ENCODE data around the gene CNOT3. TPM values are rescaled to one million over a fixed set of nuclear protein-coding genes. Genes with fewer than 3 reads are reported as not detected.
"Not testable (repeated sequence)": the region's sequence is repeated elsewhere in the genome, so short reads cannot be mapped to it uniquely, and the experiment has no call there.

Gene CNOT3
- total and polyA plus RNA-seq, 2 of the 13 experiments (the other 11 are each of a cell fraction or from before 2014, with no cell fraction given): 4.3 to 5.8 TPM

DNA sequence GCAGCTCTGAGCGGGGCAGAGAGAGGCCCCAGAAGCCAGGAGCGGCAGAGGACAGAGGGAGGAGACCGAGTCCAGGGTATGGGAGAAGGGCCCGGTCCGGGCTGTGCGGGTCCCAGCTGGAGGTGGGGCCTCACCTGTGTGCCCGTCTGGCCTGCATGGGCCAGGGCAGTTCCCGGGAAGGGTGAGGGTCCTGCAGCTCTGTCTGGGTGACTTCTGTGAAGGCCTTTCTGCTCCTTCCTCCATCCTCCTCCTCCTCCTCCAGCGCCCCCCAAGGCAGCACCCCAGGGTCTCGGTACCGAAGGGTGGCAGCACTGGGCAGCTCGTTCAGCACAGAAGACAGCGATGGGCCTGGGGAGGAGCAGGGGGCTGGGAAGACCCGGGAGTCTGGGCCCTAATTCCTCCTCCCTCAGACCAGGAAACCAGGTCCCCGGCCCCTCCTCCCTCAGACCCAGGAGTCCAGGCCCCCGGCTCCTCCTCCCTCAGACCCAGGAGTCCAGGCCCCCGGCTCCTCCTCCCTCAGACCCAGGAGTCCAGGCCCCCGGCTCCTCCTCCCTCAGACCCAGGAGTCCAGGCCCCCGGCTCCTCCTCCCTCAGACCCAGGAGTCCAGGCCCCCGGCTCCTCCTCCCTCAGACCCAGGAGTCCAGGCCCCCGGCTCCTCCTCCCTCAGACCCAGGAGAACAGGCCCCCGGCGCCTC lies 34.3 kb downstream of the CNOT3 start:
- H2AFZ ChIP-seq (ENCODE audit: low read length); H3K27me3 ChIP-seq (ENCODE audit: control insufficient read depth in 1 of 2, insufficient read depth in 2 of 2, low read length in 2 of 2); FAIRE-seq; H3K4me3 ChIP-seq (replicated peaks in 1 of 3; ENCODE audit: insufficient read depth in 1 of 3, low read depth in 2 of 3, low read length in 3 of 3); H3K36me3 ChIP-seq (replicated peaks in 1 of 2; ENCODE audit: control insufficient read depth in 1 of 2, insufficient read depth in 2 of 2, low read length in 2 of 2); ATAC-seq; CTCF ChIA-PET (ENCODE audit: low intra/inter-chr PET ratio, low total read pairs); DNase-seq (ENCODE audit: low spot score); H4K20me1 ChIP-seq (ENCODE audit: insufficient read depth, low read length); H3K9ac ChIP-seq (ENCODE audit: insufficient read depth, low read depth, low read length); H3K9me3 ChIP-seq (ENCODE audit: low read length); H3K79me2 ChIP-seq (ENCODE audit: insufficient read depth, low read length); in situ Hi-C loops (cut with HindIII; ENCODE audit: extremely low pct_ligation_motif_present, low pct_unique_long_range_greater_than_20kb); H3K27ac ChIP-seq (ENCODE audit: extremely low read length, insufficient read depth, low read length); BruUV-seq (replicated peaks); H3K4me2 ChIP-seq (ENCODE audit: low read depth, low read length); intact Hi-C loops (cut with micrococcal nuclease; ENCODE audit: unreplicated experiment): not testable (repeated sequence)
- 75% methylated on average over 6 of the region's 23 CpGs for WGBS (ENCODE audit: low lambda C conversion rate)
- H3K4me1 ChIP-seq (ENCODE audit: insufficient read depth, low read length): peaks cover 12% of the 10 kb centered on the region; the same call in 1 of the 2 replicates
- peak; percentile 67 for TF ChIP-seq ZSCAN22 (CRISPR knock-in tag; IDR thresholded peaks at IDR 0.05)
- POLR2A ChIA-PET: interaction anchor here (1.0 to 1.8 kb wide), 3 partner anchors 18 to 19 kb away, joined by 3 to 11 read pairs (median 3); partner anchors contain the start of genes MBOAT7 and TSEN34

DNA sequence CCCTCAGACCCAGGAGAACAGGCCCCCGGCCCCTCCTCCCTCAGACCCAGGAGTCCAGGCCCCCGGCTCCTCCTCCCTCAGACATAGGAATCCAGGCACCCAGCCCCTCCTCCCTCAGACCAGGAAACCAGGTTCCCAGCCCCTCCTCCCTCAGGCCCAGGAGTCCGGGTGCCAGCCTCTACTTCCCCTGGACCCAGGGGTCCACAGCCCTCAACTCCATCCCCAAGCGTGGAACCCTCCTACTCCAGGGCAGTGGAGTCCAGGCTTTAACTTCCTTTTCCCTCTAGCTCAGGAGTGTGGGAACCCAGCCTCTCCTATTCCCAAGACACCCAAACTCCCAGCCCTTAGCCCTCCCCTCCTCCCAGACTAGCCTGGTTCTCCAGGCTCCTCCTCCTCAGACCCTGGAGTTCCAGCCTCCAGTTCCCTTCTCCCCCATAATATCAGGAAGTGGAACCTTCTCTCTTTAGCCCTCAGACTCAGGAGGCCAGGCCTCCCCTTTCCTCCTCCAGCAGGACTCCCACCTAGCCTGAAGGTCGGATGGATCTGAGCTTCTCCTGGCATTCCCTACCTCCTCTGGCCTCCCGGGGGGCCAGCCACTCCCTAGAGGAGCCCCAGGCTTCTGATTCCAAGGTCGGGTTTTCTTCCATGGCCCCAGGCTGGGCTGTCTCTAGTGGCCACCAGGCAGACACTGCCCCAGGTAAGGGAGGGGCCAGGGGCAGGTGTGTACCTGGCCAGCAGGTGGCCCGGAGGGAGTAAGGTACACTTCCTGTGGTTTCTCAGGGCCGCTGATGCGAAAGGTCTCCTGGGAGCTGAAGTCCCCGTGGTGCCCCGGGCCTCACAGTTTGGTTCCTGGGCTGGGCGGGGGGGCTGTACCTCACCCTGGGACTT lies 35.2 kb downstream of the CNOT3 start, which contains the start of gene TMC4:
Gene TMC4, minus strand, starts transcription at position 690 of the 888 bp plus-strand sequence. Its CDS starts 43 bp downstream, at position 647.
- Histone ChIP-seq H2AFZ (ENCODE audit: low read length) (no peak within 1 kb of the TSS), H3K4me3 (replicated peaks in 1 of 3; ENCODE audit: insufficient read depth in 1 of 3, low read depth in 2 of 3, low read length in 3 of 3) (no peak within 1 kb of the TSS; a peak in 1 of 6 replicates), H4K20me1 (ENCODE audit: insufficient read depth, low read length) (no peaks in the 10 kb centered on the region), H3K79me2 (ENCODE audit: insufficient read depth, low read length) (no peaks in the 10 kb centered on the region), H3K27me3 (ENCODE audit: control insufficient read depth in 1 of 2, insufficient read depth in 2 of 2, low read length in 2 of 2) (no peaks in the 10 kb centered on the region), H3K4me1 (ENCODE audit: insufficient read depth, low read length) (peaks cover 12% of the 10 kb centered on the region; the same call in 1 of the 2 replicates), H3K36me3 (replicated peaks in 1 of 2; ENCODE audit: control insufficient read depth in 1 of 2, insufficient read depth in 2 of 2, low read length in 2 of 2) (no peaks in the 10 kb centered on the region; a peak in 1 of 5 replicates), H3K27ac (ENCODE audit: extremely low read length, insufficient read depth, low read length) (no peak within 1 kb of the TSS), H3K9me3 (ENCODE audit: low read length) (no peaks in the 10 kb centered on the region), H3K4me2 (ENCODE audit: low read depth, low read length) (no peak within 1 kb of the TSS), H3K9ac (ENCODE audit: insufficient read depth, low read depth, low read length) (no peak within 1 kb of the TSS)
- in situ Hi-C loops (cut with HindIII; ENCODE audit: extremely low pct_ligation_motif_present, low pct_unique_long_range_greater_than_20kb) (no loop called here), intact Hi-C loops (cut with micrococcal nuclease; ENCODE audit: unreplicated experiment) (no loop called here)
- FAIRE-seq: no peak
- no peak for DNase-seq (ENCODE audit: low spot score)
- ChIA-PET CTCF (ENCODE audit: low intra/inter-chr PET ratio, low total read pairs) (no interaction called here), POLR2A (interaction anchor here (1.7 to 1.8 kb wide), 2 partner anchors 15 to 17 kb away, joined by 3 to 11 read pairs; partner anchors contain the start of gene MBOAT7)
- no TSS peak for BruUV-seq (replicated peaks)
- 7% methylated on average over 7 of the region's 13 CpGs for WGBS (ENCODE audit: low lambda C conversion rate)
- peak; percentile 53 for ATAC-seq
- TF ChIP-seq SP5 (CRISPR knock-in tag; IDR thresholded peaks at IDR 0.05; ENCODE audit: borderline replicate concordance, low read depth) (no peak), MLLT10 (CRISPR knock-in tag; IDR thresholded peaks at IDR 0.05) (no peak), ZSCAN22 (CRISPR knock-in tag; IDR thresholded peaks at IDR 0.05) (peak; percentile 80), ZNF143 (CRISPR knock-in tag; IDR thresholded peaks at IDR 0.05) (peak; percentile 76), AGO2 (optimal IDR thresholded peaks at IDR 0.05; ENCODE audit: low read depth, low read length) (peak; percentile 77), ARHGAP35 (CRISPR knock-in tag; IDR thresholded peaks at IDR 0.05; ENCODE audit: borderline replicate concordance) (no peak), TBP (CRISPR knock-in tag; IDR thresholded peaks at IDR 0.05) (no peak), HIVEP1 (CRISPR knock-in tag; IDR thresholded peaks at IDR 0.05) (peak; percentile 12; the same call in 1 of the 2 replicates), ZNF451 (CRISPR knock-in tag; IDR thresholded peaks at IDR 0.05) (no peak), THAP11 (CRISPR knock-in tag; IDR thresholded peaks at IDR 0.05) (peak; percentile 76)
- TF ChIP-seq, protein P1, sequence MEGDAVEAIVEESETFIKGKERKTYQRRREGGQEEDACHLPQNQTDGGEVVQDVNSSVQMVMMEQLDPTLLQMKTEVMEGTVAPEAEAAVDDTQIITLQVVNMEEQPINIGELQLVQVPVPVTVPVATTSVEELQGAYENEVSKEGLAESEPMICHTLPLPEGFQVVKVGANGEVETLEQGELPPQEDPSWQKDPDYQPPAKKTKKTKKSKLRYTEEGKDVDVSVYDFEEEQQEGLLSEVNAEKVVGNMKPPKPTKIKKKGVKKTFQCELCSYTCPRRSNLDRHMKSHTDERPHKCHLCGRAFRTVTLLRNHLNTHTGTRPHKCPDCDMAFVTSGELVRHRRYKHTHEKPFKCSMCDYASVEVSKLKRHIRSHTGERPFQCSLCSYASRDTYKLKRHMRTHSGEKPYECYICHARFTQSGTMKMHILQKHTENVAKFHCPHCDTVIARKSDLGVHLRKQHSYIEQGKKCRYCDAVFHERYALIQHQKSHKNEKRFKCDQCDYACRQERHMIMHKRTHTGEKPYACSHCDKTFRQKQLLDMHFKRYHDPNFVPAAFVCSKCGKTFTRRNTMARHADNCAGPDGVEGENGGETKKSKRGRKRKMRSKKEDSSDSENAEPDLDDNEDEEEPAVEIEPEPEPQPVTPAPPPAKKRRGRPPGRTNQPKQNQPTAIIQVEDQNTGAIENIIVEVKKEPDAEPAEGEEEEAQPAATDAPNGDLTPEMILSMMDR (CRISPR knock-in tag; IDR thresholded peaks at IDR 0.05): peak; percentile 52
- TF ChIP-seq, protein P2, sequence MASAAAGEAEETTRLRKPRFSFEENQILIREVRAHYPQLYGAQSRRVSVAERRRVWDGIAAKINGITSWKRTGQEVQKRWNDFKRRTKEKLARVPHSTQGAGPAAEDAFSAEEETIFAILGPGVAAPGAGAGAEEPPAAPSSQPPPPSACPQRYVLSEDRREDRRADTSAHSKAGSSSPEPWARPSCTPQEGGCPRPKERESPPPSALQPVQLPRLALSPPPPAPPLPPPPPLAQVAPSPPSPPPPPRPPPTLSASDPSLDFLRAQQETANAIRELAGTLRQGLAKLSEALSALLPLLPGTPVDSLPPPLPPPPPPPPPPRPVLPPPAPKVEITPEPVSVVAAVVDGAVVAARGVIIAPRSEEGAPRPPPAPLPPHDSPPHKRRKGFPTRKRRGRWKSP (CRISPR knock-in tag; IDR thresholded peaks at IDR 0.05): no peak
- TF ChIP-seq, protein P3, sequence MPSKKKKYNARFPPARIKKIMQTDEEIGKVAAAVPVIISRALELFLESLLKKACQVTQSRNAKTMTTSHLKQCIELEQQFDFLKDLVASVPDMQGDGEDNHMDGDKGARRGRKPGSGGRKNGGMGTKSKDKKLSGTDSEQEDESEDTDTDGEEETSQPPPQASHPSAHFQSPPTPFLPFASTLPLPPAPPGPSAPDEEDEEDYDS (CRISPR knock-in tag; IDR thresholded peaks at IDR 0.05): no peak

Data from HepG2 (cell line).